ENCODE results near the gene TMCC1.

Gene TMCC1

GRCh38 chr3:129824926-129825541, 68.5 kb downstream of the TMCC1 start:
- Histone ChIP-seq H3K4me3 (ENCODE audit: low read length, poor library complexity, severe bottlenecking) (no peak overlapping the region), H4K20me1 (ENCODE audit: insufficient read depth, low read length, poor library complexity, severe bottlenecking) (peaks cover 5% of the 10 kb centered on the region), H3K4me1 (ENCODE audit: insufficient read depth, low read length, poor library complexity, severe bottlenecking) (peaks cover 17% of the 10 kb centered on the region), H3K36me3 (ENCODE audit: insufficient read depth, low read length) (no peaks in the 10 kb centered on the region; the same call in 1 of the 2 replicates), H3K9me2 (replicated peaks; ENCODE audit: low read depth, low read length) (no peaks in the 10 kb centered on the region), H3K79me2 (ENCODE audit: insufficient read depth, low read length) (peaks cover 4% of the 10 kb centered on the region; the same call in 1 of the 2 replicates), H2AFZ (ENCODE audit: low read length) (no peak overlapping the region), H3F3A (ENCODE audit: low read depth) (no peaks in the 10 kb centered on the region), H3K27me3 (ENCODE audit: insufficient read depth, low read length, poor library complexity, severe bottlenecking) (no peaks in the 10 kb centered on the region), H3K9me3 (ENCODE audit: insufficient read depth, low read depth, low read length) (no peaks in the 10 kb centered on the region), H3K9ac (ENCODE audit: low read depth, low read length, poor library complexity, severe bottlenecking) (no peak overlapping the region), H3K4me2 (ENCODE audit: low read depth, low read length, poor library complexity, severe bottlenecking) (no peak overlapping the region)
- no peak for TF ChIP-seq EZH2phosphoT487 (IDR thresholded peaks at IDR 0.05; ENCODE audit: borderline replicate concordance)
- peak; percentile 84 for TF ChIP-seq CTCF (conservative IDR thresholded peaks at IDR 0.05; ENCODE audit: low read length)

- TF ChIP-seq CTCF (conservative IDR thresholded peaks at IDR 0.05; ENCODE audit: low read length) (no peak), EZH2phosphoT487 (IDR thresholded peaks at IDR 0.05; ENCODE audit: borderline replicate concordance) (no peak)
- Histone ChIP-seq H3K4me1 (ENCODE audit: insufficient read depth, low read length, poor library complexity, severe bottlenecking) (peaks cover 10% of the 10 kb centered on the region), H3K36me3 (ENCODE audit: insufficient read depth, low read length) (no peaks in the 10 kb centered on the region; the same call in 1 of the 2 replicates), H4K20me1 (ENCODE audit: insufficient read depth, low read length, poor library complexity, severe bottlenecking) (peaks cover 5% of the 10 kb centered on the region), H2AFZ (ENCODE audit: low read length) (no peak overlapping the region), H3K9me2 (replicated peaks; ENCODE audit: low read depth, low read length) (no peaks in the 10 kb centered on the region), H3K4me3 (ENCODE audit: low read length, poor library complexity, severe bottlenecking) (no peak overlapping the region), H3F3A (ENCODE audit: low read depth) (no peaks in the 10 kb centered on the region), H3K79me2 (ENCODE audit: insufficient read depth, low read length) (peaks cover 4% of the 10 kb centered on the region; the same call in 1 of the 2 replicates), H3K9me3 (ENCODE audit: insufficient read depth, low read depth, low read length) (no peaks in the 10 kb centered on the region), H3K9ac (ENCODE audit: low read depth, low read length, poor library complexity, severe bottlenecking) (no peak overlapping the region), H3K27me3 (ENCODE audit: insufficient read depth, low read length, poor library complexity, severe bottlenecking) (no peaks in the 10 kb centered on the region), H3K4me2 (ENCODE audit: low read depth, low read length, poor library complexity, severe bottlenecking) (no peak overlapping the region)
These were observed 70.8 kb downstream of the TMCC1 start for GRCh38 chr3:129822679-129823078.

- H3K27me3 ChIP-seq (ENCODE audit: insufficient read depth, low read length, poor library complexity, severe bottlenecking) = no peaks in the 10 kb centered on the region
- TF ChIP-seq CTCF (conservative IDR thresholded peaks at IDR 0.05; ENCODE audit: low read length) (no peak), EZH2phosphoT487 (IDR thresholded peaks at IDR 0.05; ENCODE audit: borderline replicate concordance) (no peak)
- no peak overlapping the region for H2AFZ ChIP-seq (ENCODE audit: low read length)
- H3K9ac ChIP-seq (ENCODE audit: low read depth, low read length, poor library complexity, severe bottlenecking) = no peak overlapping the region
- H3F3A ChIP-seq (ENCODE audit: low read depth) = no peaks in the 10 kb centered on the region
- no peaks in the 10 kb centered on the region for H3K9me3 ChIP-seq (ENCODE audit: insufficient read depth, low read depth, low read length)
- H3K36me3 ChIP-seq (ENCODE audit: insufficient read depth, low read length) = no peaks in the 10 kb centered on the region; the same call in 1 of the 2 replicates
- H3K9me2 ChIP-seq (replicated peaks; ENCODE audit: low read depth, low read length) = no peaks in the 10 kb centered on the region
- peaks cover 4% of the 10 kb centered on the region; the same call in 1 of the 2 replicates for H3K79me2 ChIP-seq (ENCODE audit: insufficient read depth, low read length)
- no peak overlapping the region for H3K4me2 ChIP-seq (ENCODE audit: low read depth, low read length, poor library complexity, severe bottlenecking)
- H3K4me1 ChIP-seq (ENCODE audit: insufficient read depth, low read length, poor library complexity, severe bottlenecking) = peaks cover 6% of the 10 kb centered on the region
- H3K4me3 ChIP-seq (ENCODE audit: low read length, poor library complexity, severe bottlenecking) = no peak overlapping the region
- H4K20me1 ChIP-seq (ENCODE audit: insufficient read depth, low read length, poor library complexity, severe bottlenecking) = peaks cover 5% of the 10 kb centered on the region
These were observed 71.3 kb downstream of the TMCC1 start for GRCh38 chr3:129822241-129822640.
